Measurements from ENCODE around the gene HTATIP2.
"Not testable (repeated sequence)": the region's sequence is repeated elsewhere in the genome, so short reads cannot be mapped to it uniquely, and the experiment has no call there.

The HTATIP2 gene

DNA sequence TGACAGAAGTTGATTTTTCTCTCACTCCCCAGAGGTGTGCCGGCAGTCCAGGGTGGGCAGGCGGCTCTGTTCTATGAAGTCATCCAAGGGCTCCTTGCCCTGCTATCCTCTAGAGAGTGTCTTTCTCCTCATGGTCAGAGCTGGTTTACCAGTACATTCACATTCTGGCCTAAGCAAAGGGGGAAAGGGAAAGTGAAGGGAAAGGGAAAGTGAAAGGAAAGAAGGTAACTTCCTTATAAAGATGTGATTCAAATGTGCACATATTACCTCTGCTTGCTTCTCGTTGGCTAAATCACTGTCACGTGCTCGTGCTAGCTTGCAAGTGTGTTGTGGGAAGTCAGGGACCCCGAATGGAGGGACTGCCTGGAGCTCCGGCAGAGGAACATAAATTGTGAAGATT is 2.9 kb upstream of the HTATIP2 start:
- Histone ChIP-seq H3K4me1 (no peaks in the 10 kb centered on the region), H3K36me3 (replicated peaks) (no peaks in the 10 kb centered on the region), H3K9me3 (no peaks in the 10 kb centered on the region), H3K4me3 (no peak overlapping the region), H3K27me3 (ENCODE audit: low read depth) (no peaks in the 10 kb centered on the region)
- no peak for DNase-seq (ENCODE audit: low spot score in 2 of 2)
- in situ Hi-C loops (cut with MboI; ENCODE audit: low sequenced_read_pairs), result loop anchor here (25.0 kb wide), 1 partner anchor 252 kb away; no protein-coding TSS in a partner anchor

DNA sequence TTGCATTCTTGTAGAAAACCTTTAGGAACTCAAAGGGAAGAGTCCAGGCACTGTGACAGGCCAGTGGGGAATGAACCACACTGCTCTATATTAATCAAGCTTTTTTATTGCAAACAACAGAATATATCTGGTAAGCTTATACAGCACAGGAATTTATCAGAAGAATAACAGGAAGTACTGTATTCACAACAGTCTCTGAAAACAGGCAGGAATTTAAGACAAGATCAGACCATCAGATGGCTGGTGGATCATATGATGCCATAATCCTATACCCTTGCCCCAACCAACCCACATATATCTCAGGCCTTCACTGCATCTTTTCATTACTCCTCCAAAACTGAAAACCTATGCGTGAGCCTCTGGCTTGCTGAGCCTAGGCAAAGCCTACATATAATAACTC is 1.0 kb upstream of the HTATIP2 start:
- Histone ChIP-seq H3K27me3 (ENCODE audit: low read depth) (no peaks in the 10 kb centered on the region), H3K4me3 (no peak overlapping the region), H3K4me1 (peaks cover 12% of the 10 kb centered on the region), H3K9me3 (no peaks in the 10 kb centered on the region), H3K36me3 (replicated peaks) (no peaks in the 10 kb centered on the region)
- no peak for DNase-seq (ENCODE audit: low spot score in 2 of 2)
- in situ Hi-C loops (cut with MboI; ENCODE audit: low sequenced_read_pairs), result loop anchor here (25.0 kb wide), 1 partner anchor 250 kb away; no protein-coding TSS in a partner anchor

DNA sequence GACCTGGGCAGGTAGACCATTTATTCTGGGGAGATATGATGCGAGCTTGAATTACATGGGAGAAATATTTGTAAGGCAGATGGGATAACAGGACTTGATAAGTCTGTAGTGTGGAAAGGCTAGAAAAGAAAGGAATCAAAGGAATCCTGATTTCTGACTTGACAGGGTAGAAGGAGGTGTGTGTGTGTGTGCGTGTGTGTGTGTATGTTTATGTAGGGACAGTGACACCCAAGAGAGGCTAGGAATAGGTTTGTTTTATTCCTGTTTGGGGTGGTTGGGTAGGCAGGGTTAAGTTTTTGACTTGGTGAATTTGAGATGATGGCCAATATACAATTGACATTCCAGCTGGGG is 390 bp upstream of the HTATIP2 start:
- H3K9me3 ChIP-seq, result no peaks in the 10 kb centered on the region
- no peaks in the 10 kb centered on the region for H3K36me3 ChIP-seq (replicated peaks)
- H3K27me3 ChIP-seq (ENCODE audit: low read depth), result no peaks in the 10 kb centered on the region
- in situ Hi-C loops (cut with MboI; ENCODE audit: low sequenced_read_pairs), result loop anchor here (25.0 kb wide), 1 partner anchor 249 kb away; no protein-coding TSS in a partner anchor
- H3K4me3 ChIP-seq, result no peak overlapping the region
- no peak for DNase-seq (ENCODE audit: low spot score in 2 of 2)
- peaks cover 13% of the 10 kb centered on the region for H3K4me1 ChIP-seq

DNA sequence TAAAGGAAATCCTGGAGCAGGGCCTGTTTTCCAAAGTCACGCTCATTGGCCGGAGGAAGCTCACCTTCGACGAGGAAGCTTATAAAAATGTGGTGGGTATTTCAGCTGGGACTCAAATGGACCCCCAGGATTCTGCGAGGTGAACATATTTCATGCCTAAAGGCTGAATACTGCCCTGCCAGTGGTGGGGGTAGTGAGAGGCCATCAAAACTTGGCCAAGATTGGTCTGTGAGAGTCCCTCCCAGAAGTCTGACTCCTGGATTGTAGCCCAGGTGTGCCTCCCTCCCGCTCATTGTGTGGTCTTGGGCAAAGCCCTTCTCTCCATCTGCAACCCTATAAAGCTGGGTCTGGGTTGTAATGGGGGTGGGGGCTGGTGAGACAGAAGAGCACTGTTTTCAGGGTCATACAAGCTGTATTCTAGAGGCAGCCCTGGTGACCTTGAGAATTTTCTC is 853 bp downstream of the HTATIP2 start:
- in situ Hi-C loops (cut with MboI; ENCODE audit: low sequenced_read_pairs), result loop anchor here (25.0 kb wide), 1 partner anchor 248 kb away; no protein-coding TSS in a partner anchor
- DNase-seq (ENCODE audit: low spot score in 2 of 2), result no peak
- no peaks in the 10 kb centered on the region for H3K27me3 ChIP-seq (ENCODE audit: low read depth)
- no peak overlapping the region for H3K4me3 ChIP-seq
- H3K9me3 ChIP-seq, result no peaks in the 10 kb centered on the region
- peaks cover 13% of the 10 kb centered on the region for H3K4me1 ChIP-seq
- no peaks in the 10 kb centered on the region for H3K36me3 ChIP-seq (replicated peaks)

DNA sequence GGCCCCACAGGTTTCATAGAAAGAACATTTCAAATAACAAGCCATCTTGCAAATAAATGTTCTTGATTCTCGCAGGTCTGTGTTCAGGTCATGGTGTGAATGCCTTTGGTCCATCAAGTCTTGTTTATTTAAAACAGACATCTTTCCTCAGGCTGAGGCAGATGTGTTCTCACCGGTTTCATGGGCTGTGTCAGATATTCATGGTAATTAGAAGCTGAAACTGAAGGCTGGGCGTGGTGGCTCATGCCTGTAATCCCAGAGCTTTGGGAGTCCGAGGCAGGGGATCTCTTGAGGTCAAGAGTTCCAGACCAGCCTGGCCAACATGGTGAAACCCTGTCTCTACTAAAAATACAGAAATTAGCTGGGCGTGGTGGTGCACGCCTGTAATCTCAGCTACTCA is 2.0 kb downstream of the HTATIP2 start:
- not testable (repeated sequence) for DNase-seq (ENCODE audit: low spot score in 2 of 2); H3K4me3 ChIP-seq; H3K27me3 ChIP-seq (ENCODE audit: low read depth); H3K9me3 ChIP-seq; H3K36me3 ChIP-seq (replicated peaks)
- peaks cover 22% of the 10 kb centered on the region for H3K4me1 ChIP-seq
- in situ Hi-C loops (cut with MboI; ENCODE audit: low sequenced_read_pairs), result loop anchor here (25.0 kb wide), 1 partner anchor 247 kb away; no protein-coding TSS in a partner anchor

DNA sequence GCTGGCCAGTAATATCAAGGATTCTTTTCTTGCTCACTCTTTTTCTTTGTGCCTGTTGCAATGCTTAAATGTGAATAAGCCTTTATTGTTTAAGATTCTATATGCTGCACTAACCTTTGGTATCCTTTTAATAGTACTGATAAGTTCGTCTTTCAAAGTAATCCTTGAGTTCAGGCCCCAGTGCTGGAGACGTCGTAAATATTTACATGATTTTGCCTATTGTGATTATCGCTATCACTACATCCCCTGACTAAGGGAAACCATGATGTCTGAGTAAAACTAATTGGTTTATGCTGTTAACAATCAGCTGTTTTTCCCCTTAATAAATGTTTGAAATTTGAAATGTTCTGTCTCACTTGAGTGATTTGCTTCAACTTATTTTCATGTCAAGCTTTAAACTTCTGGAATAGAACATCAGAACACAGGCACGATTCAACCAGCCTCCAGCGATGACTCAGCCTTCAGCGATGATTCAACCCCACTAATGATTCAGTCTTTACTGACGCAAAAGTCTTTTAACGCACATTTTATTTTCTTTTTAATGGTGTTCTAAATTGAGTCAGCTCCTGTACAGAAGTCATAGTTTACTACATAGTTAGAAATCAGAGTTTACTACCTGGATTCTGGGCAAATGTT is 3.9 kb downstream of the HTATIP2 start:
- in situ Hi-C loops (cut with MboI; ENCODE audit: low sequenced_read_pairs), result loop anchor here (25.0 kb wide), 1 partner anchor 245 kb away; no protein-coding TSS in a partner anchor
- Histone ChIP-seq H3K36me3 (replicated peaks) (no peaks in the 10 kb centered on the region), H3K27me3 (ENCODE audit: low read depth) (no peaks in the 10 kb centered on the region), H3K4me1 (peaks cover 22% of the 10 kb centered on the region), H3K9me3 (no peaks in the 10 kb centered on the region), H3K4me3 (no peak overlapping the region)
- no peak for DNase-seq (ENCODE audit: low spot score in 2 of 2)

DNA sequence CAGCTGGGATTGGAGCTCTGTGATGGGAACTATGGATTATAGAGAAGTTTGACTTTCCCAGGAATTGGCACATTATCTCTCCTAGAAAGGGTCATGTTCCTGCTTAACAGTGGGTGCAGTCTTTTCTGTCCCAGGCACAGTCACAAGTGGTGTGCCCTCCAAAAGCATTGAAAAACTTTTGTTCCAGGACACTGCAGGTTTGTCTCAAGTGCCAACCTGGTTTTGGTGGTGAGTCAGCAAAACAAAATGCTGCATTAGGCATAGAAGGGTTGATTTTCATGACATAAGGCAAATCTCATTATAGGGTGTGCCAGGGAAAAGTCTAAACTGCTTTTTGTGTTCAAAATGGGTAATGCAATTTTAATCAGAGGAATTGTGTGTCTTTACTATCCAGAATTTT is 4.9 kb downstream of the HTATIP2 start:
- DNase-seq (ENCODE audit: low spot score in 2 of 2), result no peak
- in situ Hi-C loops (cut with MboI; ENCODE audit: low sequenced_read_pairs), result loop anchor here (25.0 kb wide), 1 partner anchor 244 kb away; no protein-coding TSS in a partner anchor
- Histone ChIP-seq H3K4me1 (peaks cover 22% of the 10 kb centered on the region), H3K4me3 (no peak overlapping the region), H3K27me3 (ENCODE audit: low read depth) (no peaks in the 10 kb centered on the region), H3K9me3 (no peaks in the 10 kb centered on the region), H3K36me3 (replicated peaks) (no peaks in the 10 kb centered on the region)

DNA sequence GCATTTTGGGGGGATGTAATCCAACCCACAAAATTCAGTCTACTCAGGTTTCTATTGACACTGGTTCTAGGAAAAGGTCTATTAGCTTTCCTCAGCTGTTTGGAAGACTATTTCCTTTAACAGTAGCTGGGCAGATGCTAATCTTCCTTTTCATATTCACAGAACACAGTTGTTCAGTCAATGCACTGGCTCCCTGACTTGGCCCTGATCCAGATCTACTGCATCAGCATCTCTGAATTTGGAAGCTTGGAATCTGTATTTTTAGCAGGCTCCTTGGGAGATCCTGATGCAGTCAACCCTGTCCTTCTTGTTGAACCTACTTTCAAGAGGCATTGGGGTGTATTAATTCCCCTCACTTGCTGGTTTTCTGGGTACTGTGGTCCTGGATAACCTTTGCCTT is 6.3 kb downstream of the HTATIP2 start:
- H3K4me1 ChIP-seq, result peaks cover 22% of the 10 kb centered on the region
- H3K9me3 ChIP-seq, result no peaks in the 10 kb centered on the region
- in situ Hi-C loops (cut with MboI; ENCODE audit: low sequenced_read_pairs), result loop anchor here (25.0 kb wide), 1 partner anchor 242 kb away; no protein-coding TSS in a partner anchor

DNA sequence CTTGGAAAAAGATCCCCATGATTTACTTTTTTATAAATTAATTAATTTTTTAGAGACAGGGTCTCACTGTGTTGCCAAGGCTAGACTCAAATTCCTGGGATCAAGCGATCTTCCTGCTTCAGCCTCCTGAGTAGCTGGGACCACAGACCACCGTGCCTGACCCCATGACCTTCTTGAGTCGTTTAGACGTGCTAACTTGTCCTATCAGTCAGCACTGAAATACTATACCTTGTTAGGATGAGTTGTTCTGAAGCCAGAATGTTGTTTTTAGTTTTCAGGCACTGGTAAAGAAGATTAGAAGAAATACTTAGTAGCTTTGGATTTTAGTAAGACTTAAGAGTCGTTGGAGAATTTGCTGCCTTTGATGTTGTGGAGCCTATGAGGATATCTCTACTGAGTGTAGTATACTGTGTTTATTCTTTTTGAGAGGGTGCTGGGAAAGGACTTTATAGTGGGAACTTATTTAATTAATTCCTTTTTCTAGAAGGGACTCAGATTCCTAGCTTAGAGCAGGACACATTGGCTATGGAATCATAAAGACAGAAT is 8.6 kb downstream of the HTATIP2 start:
- H3K9me3 ChIP-seq, result no peaks in the 10 kb centered on the region
- DNase-seq (ENCODE audit: low spot score in 2 of 2), result no peak
- H3K4me1 ChIP-seq, result peaks cover 13% of the 10 kb centered on the region
- no peaks in the 10 kb centered on the region for H3K27me3 ChIP-seq (ENCODE audit: low read depth)
- in situ Hi-C loops (cut with MboI; ENCODE audit: low sequenced_read_pairs), result loop anchor here (25.0 kb wide), 1 partner anchor 240 kb away; no protein-coding TSS in a partner anchor
- no peak overlapping the region for H3K4me3 ChIP-seq
- H3K36me3 ChIP-seq (replicated peaks), result no peaks in the 10 kb centered on the region

More for the DNA sequence above, 6.3 kb downstream of the HTATIP2 start:
- peak; percentile 78 to 84 for DNase-seq (ENCODE audit: low spot score in 2 of 2)
- Histone ChIP-seq H3K4me3 (no peak overlapping the region), H3K36me3 (replicated peaks) (no peaks in the 10 kb centered on the region), H3K27me3 (ENCODE audit: low read depth) (no peaks in the 10 kb centered on the region)

DNA sequence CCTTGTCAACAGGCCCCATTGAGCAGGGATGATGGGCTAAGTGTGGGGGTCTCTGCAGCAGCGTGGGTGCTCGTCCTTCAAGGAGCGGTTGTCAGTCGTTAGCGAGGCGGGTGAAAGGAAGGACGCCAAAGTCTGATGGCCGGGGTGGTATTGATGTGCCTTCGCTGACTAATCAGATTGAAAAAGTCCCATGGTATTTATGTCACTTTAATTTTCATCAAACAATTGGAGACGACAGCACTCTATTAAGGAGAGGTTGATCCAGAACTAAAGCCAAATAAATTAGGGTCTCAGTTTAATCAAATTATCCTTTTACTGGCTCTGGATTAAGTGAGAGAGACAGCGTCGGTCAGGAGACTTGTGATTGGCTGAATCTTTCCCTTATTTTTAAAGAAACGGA is 9.6 kb downstream of the HTATIP2 start:
- in situ Hi-C loops (cut with MboI; ENCODE audit: low sequenced_read_pairs), result loop anchor here (25.0 kb wide), 1 partner anchor 239 kb away; no protein-coding TSS in a partner anchor
- peaks cover 9% of the 10 kb centered on the region for H3K4me1 ChIP-seq
- H3K36me3 ChIP-seq (replicated peaks), result no peaks in the 10 kb centered on the region
- H3K4me3 ChIP-seq, result no peak overlapping the region
- H3K9me3 ChIP-seq, result no peaks in the 10 kb centered on the region
- no peaks in the 10 kb centered on the region for H3K27me3 ChIP-seq (ENCODE audit: low read depth)
- DNase-seq (ENCODE audit: low spot score in 2 of 2), result no peak

DNA sequence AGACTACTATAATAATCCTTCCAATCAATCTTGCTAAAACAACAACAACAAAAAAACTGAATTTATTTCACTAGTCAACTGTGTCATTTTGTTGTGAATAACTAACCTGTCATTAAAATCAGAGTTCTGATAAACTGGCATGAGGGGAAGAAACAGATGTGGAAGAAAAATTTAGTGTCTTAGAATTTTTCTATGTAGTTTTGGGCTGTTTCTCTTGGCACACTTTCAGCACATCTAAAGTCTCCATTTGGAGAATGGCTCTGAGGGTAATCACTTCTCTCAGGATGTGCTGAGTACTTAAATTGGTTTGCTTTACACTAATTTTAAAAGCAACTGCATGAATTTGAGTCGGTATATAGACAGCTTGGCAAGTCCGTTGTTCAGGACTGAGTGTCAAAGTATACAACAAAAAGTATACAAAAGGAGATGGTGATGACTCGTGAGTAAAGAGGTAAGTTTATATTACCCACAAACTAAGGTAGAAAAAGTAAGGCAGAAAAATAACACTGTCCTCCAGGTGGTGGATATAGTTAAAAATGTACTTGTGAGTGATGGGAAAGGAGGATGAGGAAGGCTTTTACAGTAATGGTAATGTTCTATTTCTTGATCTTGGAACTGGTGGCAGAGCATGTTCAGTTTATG is 10.2 kb downstream of the HTATIP2 start:
- Histone ChIP-seq H3K36me3 (replicated peaks) (no peaks in the 10 kb centered on the region), H3K27me3 (ENCODE audit: low read depth) (no peaks in the 10 kb centered on the region), H3K9me3 (no peaks in the 10 kb centered on the region), H3K4me3 (no peak overlapping the region), H3K4me1 (peaks cover 9% of the 10 kb centered on the region)
- DNase-seq (ENCODE audit: low spot score in 2 of 2), result no peak
- in situ Hi-C loops (cut with MboI; ENCODE audit: low sequenced_read_pairs), result loop anchor here (25.0 kb wide), 1 partner anchor 239 kb away; no protein-coding TSS in a partner anchor

DNA sequence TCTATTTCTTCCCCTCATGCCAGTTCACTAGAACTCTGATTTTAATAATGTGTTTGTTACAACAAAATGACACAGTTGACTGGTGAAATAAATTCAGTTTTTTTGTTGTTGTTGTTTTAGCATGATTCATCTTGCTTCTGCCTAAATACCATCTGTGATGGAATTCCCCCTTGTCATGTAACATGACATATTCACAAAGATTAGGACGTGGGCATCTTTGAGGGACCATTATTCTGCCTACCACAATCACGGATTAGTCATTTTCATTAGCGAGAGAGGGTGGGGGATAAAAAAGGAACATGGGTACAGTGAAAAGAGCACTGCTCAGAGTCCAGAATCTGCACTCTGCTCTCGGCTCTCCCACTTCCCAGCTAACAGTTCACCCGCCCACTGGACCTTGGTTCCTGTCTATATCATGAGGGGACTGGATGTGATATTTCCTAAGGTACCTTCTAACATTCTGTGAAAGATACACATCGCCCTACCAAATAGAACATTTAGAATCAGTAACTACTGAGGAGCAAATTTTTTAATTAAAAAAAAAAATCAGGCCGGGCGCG is 11.3 kb downstream of the HTATIP2 start:
- Histone ChIP-seq H3K36me3 (replicated peaks) (no peaks in the 10 kb centered on the region), H3K9me3 (no peaks in the 10 kb centered on the region), H3K27me3 (ENCODE audit: low read depth) (no peaks in the 10 kb centered on the region), H3K4me1 (peaks cover 4% of the 10 kb centered on the region), H3K4me3 (no peak overlapping the region)
- DNase-seq (ENCODE audit: low spot score in 2 of 2), result no peak
- in situ Hi-C loops (cut with MboI; ENCODE audit: low sequenced_read_pairs), result loop anchor here (25.0 kb wide), 1 partner anchor 237 kb away; no protein-coding TSS in a partner anchor

DNA sequence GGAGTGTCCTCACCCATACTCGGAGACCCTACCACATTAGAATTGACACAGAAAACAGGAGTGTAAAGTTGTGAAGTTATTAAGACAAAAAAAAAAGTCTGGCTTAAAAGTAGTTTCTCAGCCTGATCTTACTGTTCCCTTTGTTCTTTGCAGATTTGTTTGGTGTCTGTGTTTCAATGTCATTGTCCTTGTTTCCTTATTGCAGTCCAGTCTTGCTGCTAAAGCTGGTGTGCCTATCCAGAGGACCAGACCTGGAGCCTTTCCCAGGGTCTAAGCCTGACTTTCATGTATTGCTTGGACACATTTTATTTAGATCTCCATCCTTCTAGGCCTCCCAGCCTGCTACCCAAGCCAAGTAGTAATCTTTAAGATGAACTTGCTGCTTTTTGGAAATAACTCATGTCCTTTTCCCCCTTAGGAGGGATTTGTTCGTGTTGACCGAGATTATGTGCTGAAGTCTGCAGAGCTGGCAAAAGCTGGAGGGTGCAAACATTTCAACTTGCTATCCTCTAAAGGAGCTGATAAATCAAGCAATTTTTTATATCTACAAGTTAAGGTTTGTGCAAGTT is 12.7 kb downstream of the HTATIP2 start:
- Histone ChIP-seq H3K27me3 (ENCODE audit: low read depth) (no peaks in the 10 kb centered on the region), H3K36me3 (replicated peaks) (no peaks in the 10 kb centered on the region), H3K4me1 (no peaks in the 10 kb centered on the region), H3K4me3 (no peak overlapping the region), H3K9me3 (no peaks in the 10 kb centered on the region)
- in situ Hi-C loops (cut with MboI; ENCODE audit: low sequenced_read_pairs), result no loop called here
- no peak for DNase-seq (ENCODE audit: low spot score in 2 of 2)

Data from HAP-1 (cell line).